Spleen (tissue), 11 donors: ENCODE measurements around the gene TTLL12. TPM values are rescaled to one million over a fixed set of nuclear protein-coding genes. Genes with fewer than 3 reads are reported as not detected.

Source experiments
- DNase-seq: peaks from one replicate; pipeline ENCODE4 v3.0.0-alpha.2; 2020
- H3K27ac ChIP-seq, 8 donors: fragments of 200-600 bp; sonication (generic) in 7 of 8; 1 replicate in 4 of 8; 2 replicates in 4 of 8; pipeline versions ENCODE4 v1.5.0 to v1.8.0; 2016 to 2021; ENCODE audit warnings: inconsistent platforms in 4 of 8, mild to moderate bottlenecking in 4 of 8, moderate library complexity in 1 of 8
- H3K27me3 ChIP-seq, 7 donors: fragments of 200-600 bp; sonication (generic) in 6 of 7; replicated peaks in 1 of 7; 1 replicate in 4 of 7; 2 replicates in 3 of 7; pipeline versions ENCODE4 v1.5.0 to v1.8.0; 2016 to 2021; ENCODE audit warnings: inconsistent platforms in 3 of 7, mild to moderate bottlenecking in 1 of 7
- H3K36me3 ChIP-seq, 6 donors: fragments of 200-600 bp; sonication (generic) in 5 of 6; 1 replicate in 4 of 6; 2 replicates in 2 of 6; pipeline versions ENCODE4 v1.5.0 to v1.8.0; 2016 to 2021; ENCODE audit warnings: inconsistent platforms in 2 of 6
- H3K4me1 ChIP-seq, 6 donors: fragments of 200-600 bp; sonication (generic) in 5 of 6; 1 replicate in 3 of 6; 2 replicates in 3 of 6; pipeline versions ENCODE4 v1.5.0 to v1.8.0; 2016 to 2021; ENCODE audit warnings: inconsistent platforms in 3 of 6
- H3K4me3 ChIP-seq, 8 donors: fragments of 200-600 bp; sonication (generic) in 7 of 8; 1 replicate in 4 of 8; 2 replicates in 4 of 8; pipeline versions ENCODE4 v1.5.0 to v1.8.0; 2016 to 2021; ENCODE audit warnings: inconsistent platforms in 4 of 8, mild to moderate bottlenecking in 4 of 8, moderate library complexity in 2 of 8
- H3K9me3 ChIP-seq, 8 donors: fragments of 200-600 bp; sonication (generic) in 7 of 8; 1 replicate in 4 of 8; 2 replicates in 4 of 8; pipeline versions ENCODE4 v1.5.0 to v1.8.0; 2016 to 2021; ENCODE audit warnings: inconsistent platforms in 4 of 8
- CTCF ChIP-seq, 11 experiments: fragments of 200-600 bp in 7 of 11; fragments of 450-650 bp in 4 of 11; sonication (generic) in 4 of 11; IDR thresholded peaks in 8 of 11; conservative IDR thresholded peaks in 3 of 11; 1 replicate in 7 of 11; 2 replicates in 4 of 11; pipeline versions ENCODE4 v1.4.0 to v1.8.0; 2016 to 2021; ENCODE audit warnings: antibody characterized with exemption in 11 of 11, inconsistent platforms in 4 of 11, mild to moderate bottlenecking in 1 of 11
- POLR2A ChIP-seq, 3 donors: fragments of 450-650 bp; IDR thresholded peaks; one replicate each; pipeline ENCODE4 v1.5.1; 2017; ENCODE audit warnings: antibody characterized with exemption in 3 of 3, mild to moderate bottlenecking in 1 of 3
- POLR2AphosphoS5 ChIP-seq, 3 donors: sonication (generic); formaldehyde crosslinking; IDR thresholded peaks; one replicate each; pipeline ENCODE4 v1.5.1; 2017; ENCODE audit warnings: antibody characterized with exemption in 3 of 3
- WGBS, 5 donors: extraction: QIAGEN DNeasy Blood & Tissue Kit in 3 of 5; methylation state at CpG; one replicate each; pipeline versions ENCODE4 v1.1.5 to v1.1.7; 2013 to 2018; 5-methylcytosine and 5-hydroxymethylcytosine counted together
- intact Hi-C: fragments of 100-400 bp; cut with DNase I; formaldehyde crosslinking; loops from one replicate; pipeline ENCODE4 v1.15.0; 2023; ENCODE audit warnings: low total_unique reads
- polyA plus RNA-seq, 3 donors: library from polyadenylated mRNA; stranded (reverse); fragments of 200-250 nt; gene quantifications; one replicate each; pipeline ENCODE4 v1.2.1, GENCODE V29; 2013
- total RNA-seq, 7 donors: library from RNA; depleted of rRNA in 3 of 7; stranded (reverse); fragments of >200 nt in 3 of 7; fragmentation: NEBNext Ultra II Directional in 4 of 7; extraction: Animal tissue kit (Norgen Biotek cat#: 25700) in 4 of 7; gene quantifications; one replicate each; pipeline versions ENCODE4 v1.1.0 to v1.2.1, GENCODE V29; 2016 to 2021
- donor health status: healthy with polysubstance abuse.
- donor health status: DM: no; HTN: no; CAD: no; lungs with moderate emphysema.
- donor health status: DM: no; HTN: no; CAD: no.
- donor health status: Bipolar disorder and iron deficiency.
- donor health status: healthy.
- donor health status: DM: no; HTN: no; CAD: no.
- donor health status: DM: yes; HTN: yes; CAD: no.

TTLL12 gene
- total and polyA plus RNA-seq, 10 donors: 8.7 to 21.6 (median 18.2) TPM

- H3K4me1 ChIP-seq: no peaks in the 10 kb centered on the region
- H3K27me3 ChIP-seq: no peaks in the 10 kb centered on the region
- intact Hi-C loops: no loop called here
- 86 to 94% (median 92%) methylated on average over 7 of the region's 7 CpGs for WGBS, 5 donors
- DNase-seq: peak; percentile 61
- no peaks in the 10 kb centered on the region for H3K9me3 ChIP-seq
- peaks cover 0 to 97% (median 52%) of the 10 kb centered on the region in 6 donors for H3K36me3 ChIP-seq
- TF ChIP-seq POLR2AphosphoS5 (IDR thresholded peaks at IDR 0.05): no peak
- no peak for TF ChIP-seq CTCF (IDR thresholded peaks at IDR 0.05 in 8 of 11, conservative IDR thresholded peaks at IDR 0.05 in 3 of 11)
- TF ChIP-seq POLR2A (IDR thresholded peaks at IDR 0.05): no peak
- H3K4me3 ChIP-seq: no peak overlapping the region
- H3K27ac ChIP-seq: no peak overlapping the region
These were observed 9.5 kb downstream of the TTLL12 start for GRCh38 chr22:43177479-43177878.

- 63 to 74% (median 72%) methylated on average over 15 of the region's 15 CpGs for WGBS, 5 donors
- peak; percentile 68 for DNase-seq
- peaks cover 0 to 6% (median 1%) of the 10 kb centered on the region in 6 donors for H3K4me1 ChIP-seq
- H3K9me3 ChIP-seq: no peaks in the 10 kb centered on the region
- H3K27ac ChIP-seq: no peak overlapping the region
- H3K4me3 ChIP-seq: no peak overlapping the region
- TF ChIP-seq POLR2A (IDR thresholded peaks at IDR 0.05) (no peak), CTCF (IDR thresholded peaks at IDR 0.05 in 8 of 11, conservative IDR thresholded peaks at IDR 0.05 in 3 of 11) (no peak), POLR2AphosphoS5 (IDR thresholded peaks at IDR 0.05) (peak in 1 of 3 donors; percentile 38)
- intact Hi-C loops: no loop called here
- no peaks in the 10 kb centered on the region for H3K27me3 ChIP-seq
- H3K36me3 ChIP-seq: peaks cover 0 to 97% (median 66%) of the 10 kb centered on the region in 6 donors
These were observed 10.8 kb downstream of the TTLL12 start for GRCh38 chr22:43176090-43176489.

- WGBS, 5 donors: 91 to 99% (median 96%) methylated on average over 7 to 9 of the region's 9 CpGs
- H3K9me3 ChIP-seq: no peaks in the 10 kb centered on the region
- H3K4me1 ChIP-seq: peaks cover 0 to 12% (median 3%) of the 10 kb centered on the region in 6 donors
- intact Hi-C loops: no loop called here
- H3K27me3 ChIP-seq: no peaks in the 10 kb centered on the region
- peaks cover 0 to 97% (median 66%) of the 10 kb centered on the region in 6 donors for H3K36me3 ChIP-seq
- H3K4me3 ChIP-seq: no peak overlapping the region
- TF ChIP-seq POLR2A (IDR thresholded peaks at IDR 0.05) (no peak), POLR2AphosphoS5 (IDR thresholded peaks at IDR 0.05) (no peak), CTCF (IDR thresholded peaks at IDR 0.05 in 8 of 11, conservative IDR thresholded peaks at IDR 0.05 in 3 of 11) (no peak)
- no peak overlapping the region for H3K27ac ChIP-seq
- peak; percentile 63 for DNase-seq
These were observed 11.9 kb downstream of the TTLL12 start for GRCh38 chr22:43174941-43175531.

- Histone ChIP-seq H3K27ac (no peak overlapping the region), H3K27me3 (no peaks in the 10 kb centered on the region), H3K4me1 (peaks cover 0 to 12% (median 3%) of the 10 kb centered on the region in 6 donors), H3K9me3 (no peaks in the 10 kb centered on the region), H3K36me3 (peaks cover 0 to 97% (median 66%) of the 10 kb centered on the region in 6 donors), H3K4me3 (no peak overlapping the region)
- 93 to 98% (median 97%) methylated on average over 20 to 39 of the region's 39 CpGs for WGBS, 5 donors
- no peak for TF ChIP-seq CTCF (IDR thresholded peaks at IDR 0.05 in 8 of 11, conservative IDR thresholded peaks at IDR 0.05 in 3 of 11)
- no peak for TF ChIP-seq POLR2AphosphoS5 (IDR thresholded peaks at IDR 0.05)
- TF ChIP-seq POLR2A (IDR thresholded peaks at IDR 0.05): no peak
- peak; percentile 58 for DNase-seq
- intact Hi-C loops: no loop called here
These were observed 12.8 kb downstream of the TTLL12 start for GRCh38 chr22:43173976-43174720.
